Measurements from ENCODE around the gene CFAP65. TPM values are rescaled to one million over a fixed set of nuclear protein-coding genes. Genes with fewer than 3 reads are reported as not detected.

The CFAP65 gene
- total RNA-seq, 1 donor from 2014 or later = not detected

GRCh38 chr2:219079417-219079816 lies 38.1 kb upstream of the CFAP65 start:
- no peak for DNase-seq (ENCODE audit: extremely low spot score, unreplicated experiment)
- peaks cover 17% of the 10 kb centered on the region for H3K36me3 Mint-ChIP-seq (ENCODE audit: unreplicated experiment)

DNA sequence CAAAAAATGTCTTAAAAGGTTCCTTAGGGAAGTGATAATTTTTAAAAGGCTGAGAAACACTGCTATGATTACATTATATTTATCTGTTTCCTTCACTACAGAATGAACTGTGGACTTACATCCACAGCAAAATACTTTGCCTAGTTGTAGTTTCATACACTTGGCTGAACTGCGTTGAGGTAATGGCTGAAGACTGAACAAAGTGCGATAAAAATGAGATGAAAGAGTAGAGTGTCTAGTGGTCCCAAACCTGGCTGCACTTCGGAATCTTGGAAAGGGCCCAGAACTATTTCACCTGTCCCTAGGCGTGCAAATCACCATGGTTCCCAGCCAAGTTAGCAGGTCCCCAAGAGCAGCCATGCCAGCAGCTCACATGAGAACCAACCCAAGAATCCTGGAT lies 37.6 kb upstream of the CFAP65 start:
- no peak overlapping the region for H3K4me3 Mint-ChIP-seq (ENCODE audit: unreplicated experiment)
- DNase-seq (ENCODE audit: extremely low spot score, unreplicated experiment) = no peak

More at GRCh38 chr2:219079417-219079816, 38.1 kb upstream of the CFAP65 start:
- Mint-ChIP-seq H3K4me1 (ENCODE audit: unreplicated experiment) (no peaks in the 10 kb centered on the region), H3K9me3 (ENCODE audit: unreplicated experiment) (no peaks in the 10 kb centered on the region), H3K27ac (ENCODE audit: unreplicated experiment) (no peak overlapping the region), H3K4me3 (ENCODE audit: unreplicated experiment) (no peak overlapping the region), H3K27me3 (ENCODE audit: unreplicated experiment) (no peaks in the 10 kb centered on the region)
- TF ChIP-seq, protein P1, sequence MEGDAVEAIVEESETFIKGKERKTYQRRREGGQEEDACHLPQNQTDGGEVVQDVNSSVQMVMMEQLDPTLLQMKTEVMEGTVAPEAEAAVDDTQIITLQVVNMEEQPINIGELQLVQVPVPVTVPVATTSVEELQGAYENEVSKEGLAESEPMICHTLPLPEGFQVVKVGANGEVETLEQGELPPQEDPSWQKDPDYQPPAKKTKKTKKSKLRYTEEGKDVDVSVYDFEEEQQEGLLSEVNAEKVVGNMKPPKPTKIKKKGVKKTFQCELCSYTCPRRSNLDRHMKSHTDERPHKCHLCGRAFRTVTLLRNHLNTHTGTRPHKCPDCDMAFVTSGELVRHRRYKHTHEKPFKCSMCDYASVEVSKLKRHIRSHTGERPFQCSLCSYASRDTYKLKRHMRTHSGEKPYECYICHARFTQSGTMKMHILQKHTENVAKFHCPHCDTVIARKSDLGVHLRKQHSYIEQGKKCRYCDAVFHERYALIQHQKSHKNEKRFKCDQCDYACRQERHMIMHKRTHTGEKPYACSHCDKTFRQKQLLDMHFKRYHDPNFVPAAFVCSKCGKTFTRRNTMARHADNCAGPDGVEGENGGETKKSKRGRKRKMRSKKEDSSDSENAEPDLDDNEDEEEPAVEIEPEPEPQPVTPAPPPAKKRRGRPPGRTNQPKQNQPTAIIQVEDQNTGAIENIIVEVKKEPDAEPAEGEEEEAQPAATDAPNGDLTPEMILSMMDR (IDR thresholded peaks at IDR 0.05) = no peak

GRCh38 chr2:219078126-219078525 lies 36.8 kb upstream of the CFAP65 start:
- no peaks in the 10 kb centered on the region for H3K4me1 Mint-ChIP-seq (ENCODE audit: unreplicated experiment)
- H3K4me3 Mint-ChIP-seq (ENCODE audit: unreplicated experiment) = no peak overlapping the region
- peaks cover 19% of the 10 kb centered on the region for H3K36me3 Mint-ChIP-seq (ENCODE audit: unreplicated experiment)
- TF ChIP-seq, protein P1 (IDR thresholded peaks at IDR 0.05) = no peak
- H3K27ac Mint-ChIP-seq (ENCODE audit: unreplicated experiment) = no peak overlapping the region
- H3K9me3 Mint-ChIP-seq (ENCODE audit: unreplicated experiment) = no peaks in the 10 kb centered on the region
- DNase-seq (ENCODE audit: extremely low spot score, unreplicated experiment) = no peak
- no peaks in the 10 kb centered on the region for H3K27me3 Mint-ChIP-seq (ENCODE audit: unreplicated experiment)

More for the DNA sequence above, 37.6 kb upstream of the CFAP65 start:
- peaks cover 19% of the 10 kb centered on the region for H3K36me3 Mint-ChIP-seq (ENCODE audit: unreplicated experiment)
- no peaks in the 10 kb centered on the region for H3K9me3 Mint-ChIP-seq (ENCODE audit: unreplicated experiment)
- H3K4me1 Mint-ChIP-seq (ENCODE audit: unreplicated experiment) = no peaks in the 10 kb centered on the region
- no peak overlapping the region for H3K27ac Mint-ChIP-seq (ENCODE audit: unreplicated experiment)
- H3K27me3 Mint-ChIP-seq (ENCODE audit: unreplicated experiment) = no peaks in the 10 kb centered on the region
- TF ChIP-seq, protein P1 (IDR thresholded peaks at IDR 0.05) = no peak

- H3K27ac Mint-ChIP-seq (ENCODE audit: unreplicated experiment) = no peak overlapping the region
- H3K9me3 Mint-ChIP-seq (ENCODE audit: unreplicated experiment) = no peaks in the 10 kb centered on the region
- H3K4me3 Mint-ChIP-seq (ENCODE audit: unreplicated experiment) = no peak overlapping the region
- TF ChIP-seq, protein P1 (IDR thresholded peaks at IDR 0.05) = no peak
- H3K4me1 Mint-ChIP-seq (ENCODE audit: unreplicated experiment) = no peaks in the 10 kb centered on the region
- no peaks in the 10 kb centered on the region for H3K27me3 Mint-ChIP-seq (ENCODE audit: unreplicated experiment)
- no peak for DNase-seq (ENCODE audit: extremely low spot score, unreplicated experiment)
- H3K36me3 Mint-ChIP-seq (ENCODE audit: unreplicated experiment) = peaks cover 22% of the 10 kb centered on the region
These were observed 34.9 kb upstream of the CFAP65 start for GRCh38 chr2:219076253-219076652.

DNA sequence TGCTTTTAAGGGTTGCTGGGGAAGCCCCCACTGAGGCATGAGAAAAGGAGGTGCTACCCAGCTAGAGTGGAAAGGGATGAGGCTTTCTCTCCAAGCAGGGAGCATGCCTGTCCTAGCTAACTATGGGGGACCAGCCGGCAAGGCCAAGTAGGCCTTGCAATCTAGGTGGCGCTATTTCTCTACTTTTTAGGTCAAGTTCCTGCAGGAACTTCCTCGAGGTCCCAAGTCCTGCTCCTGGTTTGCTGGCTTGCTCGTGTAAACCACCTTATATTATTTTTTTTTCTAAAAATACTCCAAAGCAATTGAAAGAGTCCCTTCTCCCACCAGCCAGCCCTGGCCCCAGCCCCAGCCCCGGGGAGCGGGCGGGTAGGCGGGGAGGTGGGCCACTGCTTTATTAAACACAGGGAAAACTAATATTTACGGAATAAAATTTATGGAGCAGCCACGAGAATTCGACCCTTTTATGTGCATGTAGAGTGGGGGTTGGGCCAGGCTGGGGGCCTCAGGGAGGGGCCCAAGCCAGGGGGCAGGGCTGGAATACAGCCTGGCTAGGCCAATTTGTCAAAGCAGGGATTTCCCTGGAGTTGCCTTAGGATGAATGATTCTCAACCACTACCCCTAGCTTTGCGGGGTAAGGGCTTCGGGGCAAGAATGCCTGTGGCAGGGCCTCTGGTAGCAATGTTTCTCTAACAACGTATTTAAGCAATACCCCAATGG lies 32.3 kb upstream of the CFAP65 start:
- TF ChIP-seq, protein P1 (IDR thresholded peaks at IDR 0.05) = peak; percentile 57
- no peaks in the 10 kb centered on the region for H3K4me1 Mint-ChIP-seq (ENCODE audit: unreplicated experiment)
- H3K36me3 Mint-ChIP-seq (ENCODE audit: unreplicated experiment) = peaks cover 22% of the 10 kb centered on the region
- H3K27me3 Mint-ChIP-seq (ENCODE audit: unreplicated experiment) = no peaks in the 10 kb centered on the region
- H3K27ac Mint-ChIP-seq (ENCODE audit: unreplicated experiment) = no peak overlapping the region
- DNase-seq (ENCODE audit: extremely low spot score, unreplicated experiment) = no peak
- H3K4me3 Mint-ChIP-seq (ENCODE audit: unreplicated experiment) = no peak overlapping the region
- no peaks in the 10 kb centered on the region for H3K9me3 Mint-ChIP-seq (ENCODE audit: unreplicated experiment)
